ENCODE measurements around the gene LRRC15.
A peak's percentile ranks its signal among the peaks of the same experiment; 100 is the strongest.

The LRRC15 gene

DNA sequence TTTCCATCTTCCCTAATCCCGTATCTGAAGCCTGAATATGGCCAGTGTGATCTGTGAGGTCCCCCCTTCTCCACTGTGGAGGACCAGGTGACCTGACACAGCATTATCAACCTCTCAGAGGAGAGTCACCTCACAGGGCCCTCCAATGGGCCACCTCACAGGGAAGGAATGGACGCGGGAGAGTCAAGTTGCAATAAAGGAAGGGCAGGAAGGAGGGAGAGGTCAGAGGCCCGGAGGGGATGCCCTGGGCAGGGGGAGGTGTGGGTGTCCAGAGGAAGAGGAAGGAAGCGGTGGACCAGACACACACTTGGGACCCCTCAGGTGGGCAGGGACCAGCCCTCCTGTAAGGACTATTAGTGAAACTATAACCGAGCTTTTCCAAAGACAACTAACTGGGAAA lies 14.6 kb upstream of the LRRC15 start:
- no peak for DNase-seq

DNA sequence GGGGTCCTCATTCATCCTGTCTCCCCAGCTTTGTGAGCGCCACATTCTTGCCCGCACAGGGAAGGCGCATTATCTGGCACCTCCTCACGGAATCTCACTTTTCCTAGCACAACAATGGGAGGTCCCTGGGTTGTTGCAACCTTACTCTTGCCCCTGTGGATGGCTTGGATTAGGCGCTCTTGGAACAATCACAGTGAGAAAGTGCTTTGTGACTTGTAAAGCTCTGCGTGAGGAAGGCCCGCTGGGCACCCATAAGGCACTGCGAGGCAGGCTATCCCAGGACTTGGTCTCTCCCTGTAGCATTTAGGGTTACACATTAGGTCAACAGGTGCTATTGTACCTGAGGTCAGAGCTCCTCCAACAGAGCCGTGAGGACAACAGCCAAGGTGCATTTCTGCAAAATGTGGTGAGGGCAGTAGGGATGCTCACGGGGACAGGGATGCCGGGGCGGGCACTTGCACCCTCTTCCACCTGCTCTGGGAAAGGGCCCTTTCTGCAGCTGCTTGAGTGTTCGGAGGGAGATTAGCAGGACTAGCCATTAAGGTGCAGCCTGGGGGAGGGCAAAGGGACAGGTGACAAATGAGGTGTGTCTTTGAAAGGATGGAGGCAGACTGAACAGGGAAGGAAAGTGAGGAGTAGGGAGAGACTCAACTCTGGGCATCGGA lies 13.9 kb upstream of the LRRC15 start:
- no peak for DNase-seq

DNA sequence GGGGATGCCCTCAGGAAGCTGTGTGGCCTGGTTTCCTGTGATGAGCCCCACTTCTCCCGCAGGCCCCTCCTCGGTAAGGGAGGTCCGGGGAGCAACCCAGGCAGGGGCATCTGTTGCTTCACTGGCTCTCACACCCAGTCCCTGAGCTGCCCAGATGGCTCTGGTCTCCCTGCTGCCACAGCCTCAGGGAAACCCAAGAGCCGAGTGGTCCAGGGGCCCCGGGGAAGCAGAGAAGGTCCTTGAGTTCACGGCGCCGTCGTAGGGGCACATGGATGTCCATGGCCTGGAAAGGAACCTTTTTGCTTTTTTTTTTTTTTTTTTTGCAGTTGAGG lies 13.3 kb upstream of the LRRC15 start:
- DNase-seq = no peak

DNA sequence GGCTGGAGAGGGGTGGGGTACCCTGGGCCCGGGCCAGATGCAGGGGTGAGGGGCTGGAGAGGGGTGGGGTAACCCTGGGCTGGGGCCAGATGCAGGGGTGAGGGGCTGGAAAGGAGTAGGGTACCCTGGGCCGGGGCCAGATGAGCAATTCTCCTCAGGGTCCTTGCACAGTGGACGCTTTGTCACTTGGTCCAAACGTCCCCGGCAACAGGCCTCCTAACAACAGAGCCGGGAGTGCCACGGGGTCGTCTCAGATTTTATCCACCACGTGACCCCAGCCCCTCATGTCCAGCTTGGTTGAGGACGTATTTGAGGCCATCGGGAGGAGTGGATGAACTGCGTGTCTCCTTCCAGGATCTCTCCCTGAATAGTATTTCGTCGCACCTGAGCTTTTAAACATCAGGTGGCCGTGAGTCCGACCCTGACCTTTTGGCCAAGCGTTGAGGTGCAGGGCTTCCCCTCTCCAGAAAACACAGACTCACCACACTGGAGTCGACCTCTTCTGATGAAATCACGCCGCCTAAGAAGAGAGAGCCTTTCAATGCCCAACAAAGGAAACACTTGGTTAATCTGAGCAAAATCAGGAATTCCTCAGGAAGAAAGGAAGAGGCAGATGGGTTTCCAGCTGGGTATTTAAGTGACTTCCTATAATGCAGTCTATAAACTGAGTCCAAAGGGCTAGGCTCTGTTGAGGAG lies 12.8 kb upstream of the LRRC15 start:
- no peak for DNase-seq

DNA sequence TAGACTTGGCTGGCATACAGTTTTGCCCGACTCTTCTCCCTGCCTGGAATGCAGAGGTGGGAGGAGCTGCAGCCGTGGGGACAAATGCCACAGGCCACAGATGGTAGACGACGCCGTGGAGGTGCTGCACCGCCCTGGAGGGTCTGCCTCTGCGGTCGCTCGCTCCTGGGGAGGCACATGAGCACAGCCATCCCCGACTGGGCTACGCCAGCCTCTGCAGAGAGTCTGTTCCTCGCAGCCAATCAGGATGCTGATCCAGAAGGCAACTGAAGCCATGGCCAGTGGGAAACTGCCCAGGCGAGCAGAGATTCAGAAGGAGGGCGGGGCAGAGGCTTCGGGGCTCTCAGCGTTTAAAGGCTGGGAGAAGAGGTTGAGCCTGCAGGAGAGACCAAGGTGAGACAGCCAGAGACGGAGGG lies 11.9 kb upstream of the LRRC15 start:
- DNase-seq = peak in 1 of 2 donors; percentile 2

DNA sequence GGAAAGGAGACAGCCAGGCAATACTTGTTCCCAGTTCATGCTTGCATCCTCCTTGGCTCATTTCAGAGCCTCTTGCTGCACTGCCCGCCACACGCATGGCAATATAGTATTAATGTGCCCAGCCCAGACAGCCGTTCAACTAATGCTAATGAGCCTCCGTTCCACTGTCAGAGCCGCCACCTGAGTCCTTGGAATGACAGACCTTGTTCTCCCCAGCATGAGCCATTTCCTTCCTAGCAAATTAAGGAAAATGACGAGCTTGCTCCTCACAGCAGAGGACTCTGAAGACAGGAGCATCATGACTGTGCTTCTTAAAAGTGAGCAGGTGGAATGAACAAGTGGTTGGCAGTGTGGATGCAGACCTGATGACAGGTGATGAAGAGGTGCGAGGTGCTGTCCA lies 10.8 kb upstream of the LRRC15 start:
- no peak for DNase-seq

DNA sequence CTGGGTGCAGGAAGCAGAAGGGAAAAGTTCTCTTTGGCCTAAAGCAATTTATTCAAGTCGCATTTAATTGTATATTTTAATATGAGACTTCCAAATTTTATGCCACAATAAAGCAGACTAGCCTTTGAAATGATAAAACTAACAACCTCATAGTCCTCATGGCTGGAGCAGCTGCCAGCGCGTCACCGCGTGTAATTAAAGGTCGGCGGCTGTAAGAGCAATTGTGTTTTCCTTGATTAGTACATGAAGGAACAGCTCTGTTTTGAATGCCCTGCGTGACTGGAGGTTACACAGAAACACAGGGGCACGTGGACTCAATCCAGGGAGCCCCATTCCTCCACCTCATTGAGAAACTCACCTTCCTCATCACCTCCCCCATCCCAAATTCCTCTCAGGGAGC lies 10.1 kb upstream of the LRRC15 start:
- no peak for DNase-seq

DNA sequence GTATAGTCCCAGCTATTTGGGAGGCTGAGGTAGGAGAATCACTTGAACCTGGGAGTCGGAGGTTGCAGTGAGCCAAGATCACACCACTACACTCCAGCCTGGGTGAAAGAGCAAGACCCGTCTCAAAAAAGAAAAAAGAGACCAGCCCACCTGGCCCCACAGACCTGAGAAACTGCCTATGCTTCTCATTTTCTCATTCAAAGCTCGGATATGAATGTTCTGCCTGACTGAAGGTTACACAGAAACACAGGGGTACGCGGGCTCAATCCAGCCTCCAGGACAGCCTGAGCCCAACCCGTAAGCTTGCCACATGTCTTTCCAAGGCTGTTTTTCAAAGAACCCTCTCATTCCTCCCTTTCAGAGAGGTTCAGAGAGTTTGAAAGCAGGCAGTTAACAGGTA lies 9.7 kb upstream of the LRRC15 start:
- no peak for DNase-seq

DNA sequence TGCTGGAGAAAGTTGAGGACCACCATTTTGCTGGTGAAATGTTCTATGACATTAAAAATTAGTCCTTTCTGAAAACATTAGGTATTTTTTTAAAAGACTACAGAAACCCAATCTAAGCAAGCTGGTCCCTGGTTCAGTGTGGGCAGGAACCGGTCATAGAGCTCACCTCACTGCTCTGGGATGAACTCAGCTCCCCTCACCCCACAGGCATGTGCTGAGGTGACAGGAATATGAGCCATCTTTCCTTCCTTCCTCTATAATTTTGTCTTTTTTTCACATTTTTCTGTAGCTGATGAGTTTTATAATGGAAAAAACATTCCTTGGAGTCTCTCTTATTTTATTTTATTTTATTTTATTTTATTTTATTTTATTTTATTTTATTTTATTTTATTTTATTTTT lies 8.2 kb upstream of the LRRC15 start:
- DNase-seq = no peak

DNA sequence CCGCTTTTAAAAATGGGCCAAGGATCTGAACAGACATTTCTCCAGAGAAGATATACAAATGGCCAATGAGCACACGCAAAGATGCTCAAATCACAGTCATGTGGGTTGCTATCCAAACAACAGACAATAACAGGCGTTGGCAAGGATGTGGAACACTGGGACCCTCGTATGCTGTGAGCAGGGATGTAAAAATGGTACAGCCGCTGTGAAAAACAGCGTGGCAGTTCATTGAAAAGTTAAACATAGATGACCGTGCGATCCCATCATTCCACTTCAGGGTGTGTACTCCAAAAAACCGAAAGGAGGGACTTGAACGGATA lies 6.7 kb upstream of the LRRC15 start:
- no peak for DNase-seq

DNA sequence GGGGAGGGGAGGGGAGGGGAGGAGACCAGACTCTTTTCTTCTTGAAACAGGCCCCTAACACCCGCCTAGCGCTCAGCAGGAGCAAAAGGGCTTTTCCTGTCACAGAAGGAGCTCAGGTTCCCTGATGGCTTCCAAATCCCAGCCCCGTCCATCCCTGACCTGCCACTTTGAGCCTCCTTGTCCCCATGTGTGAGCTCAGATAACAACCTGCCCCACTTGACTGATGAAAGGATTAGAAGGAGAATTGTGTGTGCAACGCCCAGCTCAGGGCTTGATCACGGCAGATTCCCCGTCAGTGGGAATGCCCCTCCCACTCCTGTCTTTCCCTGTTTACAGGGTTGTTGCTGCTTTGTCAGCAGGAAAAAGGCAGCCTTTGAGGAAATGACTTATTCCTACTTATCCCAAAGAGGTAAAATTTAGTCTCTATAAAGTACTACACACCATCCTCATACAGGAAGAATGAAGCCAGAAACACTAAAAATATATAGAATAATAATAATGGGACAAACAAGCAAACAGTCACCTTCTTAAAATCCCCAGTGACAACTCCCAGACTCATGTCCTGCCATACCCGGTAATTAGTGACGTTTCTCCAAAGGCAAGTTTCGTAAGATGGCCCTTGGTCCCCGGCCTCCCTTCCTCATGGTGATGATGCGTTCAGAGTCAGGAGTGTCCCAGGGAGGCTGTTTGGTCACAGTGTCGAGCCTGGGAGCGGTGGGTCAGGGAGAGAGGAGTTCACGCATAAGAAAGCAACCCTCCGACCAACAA lies 6.1 kb upstream of the LRRC15 start:
- DNase-seq = no peak

DNA sequence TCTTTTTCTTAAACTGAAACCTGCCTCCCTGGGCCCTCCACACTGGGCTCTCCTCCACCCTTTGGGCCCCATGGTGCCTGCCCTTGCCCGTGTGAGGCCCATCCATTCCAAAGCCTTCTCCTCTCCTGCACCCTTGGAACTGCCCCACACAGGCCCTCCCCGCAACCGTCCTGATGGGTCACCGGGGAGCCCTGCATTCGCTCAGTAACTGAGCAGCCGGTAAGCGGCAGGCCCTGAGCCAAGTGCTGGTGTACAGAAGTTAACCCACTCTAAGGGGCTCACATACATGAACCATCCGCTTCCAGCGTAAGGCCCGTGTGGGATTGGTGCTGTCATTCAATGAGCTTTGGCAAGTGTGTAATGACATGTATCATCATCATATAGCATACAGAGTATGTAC lies 5.4 kb upstream of the LRRC15 start:
- no peak for DNase-seq

DNA sequence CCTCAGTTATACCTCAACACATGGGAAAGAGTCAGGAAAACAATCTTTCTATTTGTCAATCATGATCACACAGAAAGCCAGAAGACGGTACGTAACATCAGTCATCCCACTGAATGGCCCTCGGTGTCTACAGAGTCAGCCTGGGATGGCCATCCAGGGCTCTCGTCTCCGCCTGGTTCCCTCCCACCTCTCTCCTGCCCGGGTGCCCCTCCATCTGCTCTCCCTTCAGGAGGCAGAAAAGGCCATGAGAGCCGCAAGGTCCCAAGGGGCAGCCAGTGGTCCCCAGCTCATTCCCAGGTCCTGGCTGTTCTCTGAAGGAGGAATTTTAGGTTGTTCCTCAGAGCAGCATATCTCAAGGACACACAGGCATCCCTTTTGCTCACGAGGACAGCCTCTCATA lies 4.4 kb upstream of the LRRC15 start:
- DNase-seq = no peak

DNA sequence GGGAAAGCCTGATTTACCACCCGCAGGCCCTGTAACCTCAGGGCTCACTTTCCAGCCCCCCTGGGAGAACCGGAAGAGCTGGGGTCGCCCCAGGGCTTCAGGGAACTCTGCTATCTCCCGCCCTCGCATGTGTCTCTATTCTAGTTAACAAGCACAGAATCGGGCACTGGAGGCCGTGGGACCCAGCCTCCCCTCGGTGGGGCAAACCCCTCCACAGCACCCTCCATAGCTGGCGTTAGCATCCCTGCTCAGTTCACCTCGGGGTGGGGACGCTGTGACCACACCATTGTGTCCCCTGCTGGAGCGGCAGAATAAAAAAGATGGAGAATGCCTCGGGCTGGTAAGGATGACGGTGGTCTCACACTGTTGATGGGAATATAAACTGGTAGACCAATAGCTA lies 3.5 kb upstream of the LRRC15 start:
- no peak for DNase-seq

DNA sequence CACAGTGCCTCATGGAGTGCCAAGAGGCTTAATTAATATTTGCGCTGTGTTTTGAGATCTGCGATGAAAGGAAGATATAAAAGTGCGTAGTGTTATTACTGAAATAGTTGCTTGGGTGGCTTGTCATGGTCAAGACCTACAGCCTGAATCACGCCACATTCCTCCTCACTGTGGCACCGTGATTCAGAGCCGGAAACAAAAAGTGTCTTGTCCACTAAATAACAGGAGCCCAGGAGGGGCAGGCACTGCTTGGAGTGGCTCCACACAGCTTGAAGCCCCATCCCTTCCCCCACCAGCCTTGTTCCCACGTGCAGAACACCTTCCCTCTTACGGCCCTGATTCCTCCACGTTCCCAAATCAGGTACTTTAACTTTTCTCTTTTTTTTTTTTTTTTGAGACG lies 1.2 kb upstream of the LRRC15 start:
- DNase-seq = no peak

DNA sequence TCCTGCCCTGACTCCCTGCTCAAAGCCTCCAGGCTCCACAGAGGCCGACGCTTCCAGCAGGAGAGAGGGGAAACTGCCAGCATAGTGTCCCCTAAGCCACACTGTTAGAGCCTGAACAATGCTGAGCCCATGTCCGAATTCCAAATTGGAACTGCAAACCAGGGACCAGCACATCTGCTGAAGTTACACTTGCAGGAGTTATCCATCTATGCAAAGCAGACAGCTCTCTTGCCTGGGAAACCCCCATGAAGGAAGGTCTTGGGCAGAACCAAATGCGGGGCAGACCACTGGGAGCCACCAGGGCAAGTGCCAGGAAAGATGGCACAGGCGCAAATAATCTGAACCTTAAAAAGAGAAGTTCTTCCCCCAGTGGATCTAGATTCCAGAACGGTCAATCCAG lies 625 bp downstream of the LRRC15 start:
- DNase-seq = no peak

DNA sequence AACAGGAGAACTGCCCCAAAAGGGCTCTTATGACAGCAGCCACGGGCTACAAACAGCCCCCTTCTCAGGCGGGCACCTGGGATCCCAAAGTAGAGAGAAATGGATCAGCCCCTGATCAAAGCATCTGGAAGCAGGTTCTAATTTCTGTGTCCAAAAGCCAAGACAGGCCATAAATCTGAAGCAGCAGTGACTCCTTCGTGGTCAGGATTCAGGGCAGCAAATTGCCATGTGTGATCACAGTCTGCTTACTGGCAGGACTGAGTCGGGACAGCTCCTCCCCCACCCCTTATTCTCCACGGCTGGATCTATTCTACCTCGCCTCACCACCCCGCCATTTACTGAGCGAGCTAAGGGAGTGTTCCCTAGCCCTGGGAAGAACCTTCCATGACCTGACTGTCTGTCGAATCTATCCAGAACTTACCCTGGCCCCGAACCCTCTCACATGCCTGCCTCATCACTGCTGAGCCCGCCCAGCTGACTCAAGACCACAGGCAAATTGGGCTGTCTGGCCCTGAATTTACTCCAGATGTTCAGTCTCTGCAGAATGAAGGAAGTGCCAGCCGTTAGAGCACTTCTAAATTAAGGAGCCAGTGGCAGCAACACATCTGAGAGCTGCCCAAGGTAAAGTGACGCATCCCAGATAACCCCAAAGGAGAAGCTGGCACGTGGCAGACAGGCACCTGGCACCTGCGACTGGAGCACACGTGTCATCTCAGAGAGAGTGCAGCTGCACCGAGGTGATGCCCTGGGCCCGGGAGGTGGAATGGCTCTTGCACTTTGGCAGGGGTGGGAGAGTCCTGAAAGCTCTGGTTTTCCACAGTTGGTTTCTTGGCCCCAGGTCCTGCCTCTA lies 1.3 kb downstream of the LRRC15 start:
- no peak for DNase-seq

DNA sequence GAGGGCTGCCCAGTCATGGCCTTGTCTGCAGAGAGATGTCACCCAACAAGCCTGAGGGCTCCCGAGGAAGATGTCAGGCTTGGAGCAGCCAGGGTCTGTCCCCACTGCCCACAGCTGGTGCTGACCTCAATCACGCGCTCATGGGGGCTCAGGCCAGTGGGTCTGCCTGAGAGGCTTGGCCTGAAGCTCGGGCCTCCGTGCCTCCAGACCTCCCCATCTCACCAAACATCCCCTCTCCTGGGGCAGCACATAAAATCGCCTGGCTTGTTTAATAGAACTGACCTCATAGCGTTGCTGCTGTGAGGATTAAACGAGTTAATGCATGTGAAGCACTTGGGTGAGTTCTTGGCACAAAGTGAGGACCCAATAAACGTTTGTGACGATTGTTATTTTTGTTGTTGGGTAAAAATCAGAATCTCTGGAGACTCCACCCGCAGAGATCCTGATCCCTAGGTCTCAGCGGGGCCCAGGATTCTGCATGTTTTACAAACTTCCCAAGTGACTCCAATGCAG lies 3.5 kb downstream of the LRRC15 start:
- DNase-seq = no peak

DNA sequence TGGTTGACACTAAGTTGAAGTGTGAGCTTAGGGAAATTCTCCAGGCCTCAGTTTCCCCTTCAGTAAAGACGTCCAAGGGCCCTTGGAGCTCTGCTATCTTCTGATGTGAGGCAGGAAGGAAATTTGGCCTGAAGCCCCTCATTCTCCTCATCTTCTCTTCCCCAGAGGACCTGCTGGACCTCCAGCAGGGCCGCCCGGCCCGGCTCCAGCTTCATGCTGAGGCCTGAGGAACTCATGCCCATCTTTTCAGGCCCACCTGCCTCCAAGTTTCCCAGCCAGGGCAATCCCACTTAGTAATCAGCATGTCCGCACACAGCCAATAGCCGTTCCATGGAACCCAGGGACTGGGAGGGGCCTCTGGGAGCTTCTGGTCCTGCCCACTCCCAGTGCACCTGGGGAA lies 4.0 kb downstream of the LRRC15 start:
- DNase-seq = no peak

DNA sequence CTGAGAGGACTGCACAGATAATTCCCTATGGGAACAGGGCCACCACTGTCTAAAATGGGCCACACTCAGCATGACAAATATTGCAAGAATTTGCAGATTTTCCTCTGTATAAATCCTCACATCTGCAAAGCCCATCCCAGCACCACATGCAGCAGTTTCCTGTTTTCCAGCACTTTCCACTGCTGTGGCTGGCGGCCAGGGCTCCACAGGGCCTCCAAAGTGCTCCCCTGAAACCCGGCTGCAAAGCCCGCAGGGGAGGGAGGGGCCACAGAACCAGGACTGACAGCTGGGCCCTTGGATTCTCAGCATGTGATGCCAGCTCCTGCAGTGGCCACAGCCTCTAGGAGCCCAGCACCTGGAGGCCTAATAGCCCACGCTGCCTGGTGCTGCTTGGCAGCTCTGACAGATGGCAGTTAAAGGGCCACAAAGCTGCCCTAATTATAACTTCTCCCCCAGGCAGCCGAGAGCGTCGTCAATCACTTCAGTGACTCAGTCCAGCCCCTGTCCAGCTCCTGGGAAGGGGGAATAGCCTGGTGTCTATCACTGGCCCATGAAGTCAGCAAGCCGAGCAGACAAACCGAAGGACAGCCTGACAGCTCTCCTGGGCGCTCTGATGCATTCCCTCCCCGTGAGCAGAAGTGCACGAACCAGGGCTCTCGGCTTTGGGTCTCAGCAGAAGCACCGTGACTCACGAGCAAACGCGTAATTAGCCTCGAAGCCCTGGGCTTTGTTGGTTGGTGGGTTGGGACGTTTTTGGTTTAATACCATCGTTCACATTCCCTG lies 4.7 kb downstream of the LRRC15 start:
- DNase-seq = no peak

DNA sequence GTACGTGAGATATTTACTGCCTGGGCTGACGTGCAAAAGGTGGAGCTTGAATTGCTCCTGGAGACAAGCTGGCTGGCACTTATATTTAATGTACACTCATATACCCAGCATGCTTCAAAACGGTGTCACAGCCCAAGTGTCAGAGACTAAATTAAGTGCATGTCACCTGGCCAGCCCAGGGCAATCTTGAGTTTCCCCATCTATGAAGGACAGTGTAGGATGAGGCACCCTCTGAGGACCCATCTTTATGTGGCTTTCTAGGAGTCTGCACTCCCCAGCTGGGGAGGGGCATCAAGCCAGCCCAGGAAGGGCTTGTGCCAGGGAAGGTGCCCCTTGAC lies 5.3 kb downstream of the LRRC15 start:
- no peak for DNase-seq

DNA sequence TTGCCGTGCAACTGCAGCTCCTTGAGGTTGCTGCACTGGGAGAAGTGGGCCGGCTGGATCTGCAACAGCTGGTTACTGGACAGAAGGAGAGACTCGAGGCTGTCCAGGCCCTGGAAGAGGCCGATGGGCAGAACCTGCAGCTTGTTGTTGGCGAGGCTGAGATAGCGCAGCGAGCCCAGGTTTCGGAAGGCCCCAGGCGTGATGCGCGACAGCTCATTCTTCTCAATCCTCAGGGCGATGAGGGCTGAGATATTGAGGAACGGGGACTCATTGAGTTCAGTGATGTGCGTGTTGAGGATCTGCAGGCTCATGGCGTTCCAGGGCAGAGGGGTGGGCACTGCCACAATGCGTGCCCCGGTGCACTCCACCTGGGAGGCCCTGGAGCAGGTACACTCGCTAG lies 9.0 kb downstream of the LRRC15 start:
- no peak for DNase-seq

DNA sequence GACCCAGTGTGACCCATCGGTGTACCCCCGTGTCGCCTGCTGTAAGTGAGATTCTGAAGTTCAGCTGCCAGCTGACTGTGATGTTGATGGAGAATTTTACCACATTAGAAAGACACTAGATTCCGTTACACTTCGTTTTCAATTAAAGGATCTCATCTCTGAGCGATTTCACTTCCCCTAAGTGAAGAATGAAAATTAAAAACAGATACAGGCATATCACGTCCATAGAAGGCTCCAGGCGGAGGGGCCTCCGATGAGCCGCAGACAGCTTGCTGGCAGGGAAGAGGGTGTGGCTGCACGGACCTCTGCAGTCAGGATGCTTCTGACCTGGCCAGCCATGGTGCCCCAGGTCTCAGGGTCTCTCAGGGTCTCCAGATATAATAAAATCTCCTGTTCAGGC lies 11.9 kb downstream of the LRRC15 start:
- DNase-seq = no peak

All from hippocampal formation (tissue), 2 donors.